ENCODE results near the gene FAF1.

DNA sequence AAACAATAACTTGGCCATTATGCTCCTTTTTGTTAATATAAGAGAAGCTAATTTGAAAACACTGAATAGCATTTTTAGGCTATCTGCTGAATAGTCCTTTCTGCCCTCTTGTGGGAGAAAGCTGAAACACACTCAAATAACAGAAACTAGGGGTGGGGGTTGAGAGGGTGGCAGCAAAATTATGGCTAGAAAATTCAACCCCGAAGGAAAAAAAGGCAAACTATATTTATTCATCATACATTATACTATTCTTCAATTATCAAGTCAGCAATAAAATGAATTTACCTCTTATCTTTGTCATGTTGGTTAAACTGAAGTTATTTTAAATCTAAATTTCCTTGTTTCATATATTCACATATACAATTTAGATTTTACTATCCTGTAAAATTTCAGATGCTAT is 255.9 kb downstream of the FAF1 start:
- TF ChIP-seq POLR2A (IDR thresholded peaks at IDR 0.05) = no peak
- TF ChIP-seq CTCF (IDR thresholded peaks at IDR 0.05) = peak; percentile 40 to 63 (median 54)
- TF ChIP-seq EP300 (IDR thresholded peaks at IDR 0.05) = no peak

Measured in tibial nerve (tissue), 4 donors.